ENCODE results near the gene CTXN1. TPM values are rescaled to one million over a fixed set of nuclear protein-coding genes. Genes with fewer than 3 reads are reported as not detected.

CTXN1 gene
- total RNA-seq, 1 donor from 2014 or later, result 1.4 TPM

DNA sequence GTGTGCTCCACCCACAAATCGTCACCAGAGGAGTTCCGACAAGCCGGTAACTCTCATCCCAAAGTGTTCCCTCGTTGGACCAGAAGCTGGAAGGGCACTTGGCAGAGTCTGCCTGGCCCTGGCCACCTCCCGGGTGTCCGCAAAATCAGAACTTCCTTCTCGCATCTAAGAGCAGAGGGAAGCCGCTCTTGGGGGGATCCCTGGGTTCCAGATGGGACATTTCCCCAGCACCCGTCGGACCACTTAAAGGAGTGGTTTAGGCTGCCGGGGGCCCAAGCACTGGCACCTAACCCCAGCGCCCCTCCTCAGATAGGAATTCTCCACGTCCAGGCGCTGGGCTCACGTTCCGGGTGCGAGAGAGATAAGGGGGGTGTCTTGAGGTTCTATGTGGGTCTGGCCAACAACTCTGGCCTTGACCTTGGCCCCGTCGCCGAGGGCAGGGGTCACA is 23.1 kb downstream of the CTXN1 start:
- DNase-seq (ENCODE audit: low read depth in 2 of 2), result no peak

DNA sequence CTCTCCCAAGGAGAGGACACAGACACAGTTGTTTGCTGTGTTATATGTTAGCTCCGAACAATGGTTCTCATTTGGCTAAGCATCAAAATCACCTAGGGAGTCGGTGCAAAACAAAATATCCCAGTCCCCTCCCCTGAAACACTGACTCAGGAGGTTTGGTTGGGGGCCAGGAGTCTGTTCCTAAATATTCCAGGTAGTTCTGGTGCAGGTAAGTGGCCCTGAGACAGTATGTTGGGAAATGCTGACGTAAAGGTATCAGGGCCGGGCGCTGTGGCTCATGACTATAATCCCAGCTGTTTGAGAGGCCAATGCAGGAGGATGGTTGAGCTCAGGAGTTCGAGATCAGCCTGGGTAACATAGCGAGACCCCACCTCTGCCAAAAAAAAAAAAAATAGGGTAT is 24.6 kb downstream of the CTXN1 start:
- DNase-seq (ENCODE audit: low read depth in 2 of 2), result no peak

DNA sequence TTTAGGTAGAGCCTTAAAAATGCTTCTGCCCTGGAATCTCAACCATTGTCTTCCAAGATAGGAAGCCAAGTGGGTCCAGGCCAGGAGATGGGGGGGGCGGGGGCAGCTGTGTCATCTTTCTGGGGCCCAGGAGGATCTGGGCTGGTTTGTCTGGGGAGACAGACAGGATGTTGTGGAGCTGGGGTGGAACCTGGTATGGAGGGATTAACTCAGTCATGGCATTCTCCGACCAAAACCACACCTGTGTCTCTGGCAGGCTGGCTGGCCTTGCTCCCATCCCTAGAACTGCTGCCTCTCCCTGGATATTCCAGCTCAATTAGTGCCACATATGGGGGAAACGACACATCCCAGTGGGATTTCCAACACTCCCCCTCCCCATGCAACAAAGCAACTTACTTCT is 25.0 kb downstream of the CTXN1 start:
- no peak for DNase-seq (ENCODE audit: low read depth in 2 of 2)

DNA sequence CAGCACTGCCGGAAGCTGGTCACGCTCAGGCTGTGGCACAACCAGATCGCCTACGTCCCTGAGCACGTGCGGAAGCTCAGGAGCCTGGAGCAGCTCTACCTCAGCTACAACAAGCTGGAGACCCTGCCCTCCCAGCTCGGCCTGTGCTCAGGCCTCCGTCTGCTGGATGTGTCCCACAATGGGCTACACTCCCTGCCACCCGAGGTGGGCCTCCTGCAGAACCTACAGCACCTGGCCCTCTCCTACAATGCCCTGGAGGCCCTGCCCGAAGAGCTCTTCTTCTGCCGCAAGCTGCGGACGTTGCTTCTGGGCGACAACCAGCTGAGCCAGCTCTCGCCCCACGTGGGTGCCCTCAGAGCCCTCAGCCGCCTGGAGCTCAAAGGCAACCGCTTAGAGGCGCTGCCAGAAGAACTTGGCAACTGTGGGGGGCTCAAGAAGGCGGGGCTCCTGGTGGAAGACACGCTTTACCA is 25.5 kb downstream of the CTXN1 start:
- DNase-seq (ENCODE audit: low read depth in 2 of 2), result no peak

DNA sequence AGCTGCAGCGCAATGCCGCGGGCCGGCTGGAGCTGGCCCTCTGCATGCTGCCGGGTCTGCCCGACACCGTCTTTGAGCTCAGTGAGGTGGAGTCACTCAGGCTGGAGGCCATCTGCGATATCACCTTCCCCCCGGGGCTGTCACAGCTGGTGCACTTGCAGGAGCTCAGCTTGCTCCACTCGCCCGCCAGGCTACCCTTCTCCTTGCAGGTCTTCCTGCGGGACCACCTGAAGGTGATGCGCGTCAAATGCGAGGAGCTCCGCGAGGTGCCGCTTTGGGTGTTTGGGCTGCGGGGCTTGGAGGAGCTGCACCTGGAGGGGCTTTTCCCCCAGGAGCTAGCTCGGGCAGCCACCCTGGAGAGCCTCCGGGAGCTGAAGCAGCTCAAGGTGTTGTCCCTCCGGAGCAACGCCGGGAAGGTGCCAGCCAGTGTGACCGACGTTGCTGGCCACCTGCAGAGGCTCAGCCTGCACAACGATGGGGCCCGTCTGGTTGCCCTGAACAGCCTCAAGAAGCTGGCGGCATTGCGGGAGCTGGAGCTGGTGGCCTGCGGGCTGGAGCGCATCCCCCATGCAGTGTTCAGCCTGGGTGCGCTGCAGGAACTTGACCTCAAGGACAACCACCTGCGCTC is 26.1 kb downstream of the CTXN1 start:
- DNase-seq (ENCODE audit: low read depth in 2 of 2), result no peak

DNA sequence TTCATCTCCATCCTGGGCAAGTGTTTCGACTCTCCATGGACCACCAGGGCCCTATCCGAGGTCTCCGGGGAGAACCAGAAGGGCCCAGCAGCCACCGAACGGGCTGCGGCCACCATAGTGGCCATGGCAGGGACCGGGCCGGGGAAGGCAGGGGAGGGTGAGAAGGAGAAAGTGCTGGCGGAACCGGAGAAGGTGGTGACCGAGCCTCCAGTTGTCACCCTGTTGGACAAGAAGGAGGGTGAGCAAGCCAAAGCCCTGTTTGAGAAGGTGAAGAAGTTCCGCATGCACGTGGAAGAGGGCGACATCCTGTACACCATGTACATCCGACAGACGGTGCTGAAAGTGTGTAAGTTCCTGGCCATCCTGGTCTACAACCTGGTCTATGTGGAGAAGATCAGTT is 27.0 kb downstream of the CTXN1 start:
- DNase-seq (ENCODE audit: low read depth in 2 of 2), result no peak

DNA sequence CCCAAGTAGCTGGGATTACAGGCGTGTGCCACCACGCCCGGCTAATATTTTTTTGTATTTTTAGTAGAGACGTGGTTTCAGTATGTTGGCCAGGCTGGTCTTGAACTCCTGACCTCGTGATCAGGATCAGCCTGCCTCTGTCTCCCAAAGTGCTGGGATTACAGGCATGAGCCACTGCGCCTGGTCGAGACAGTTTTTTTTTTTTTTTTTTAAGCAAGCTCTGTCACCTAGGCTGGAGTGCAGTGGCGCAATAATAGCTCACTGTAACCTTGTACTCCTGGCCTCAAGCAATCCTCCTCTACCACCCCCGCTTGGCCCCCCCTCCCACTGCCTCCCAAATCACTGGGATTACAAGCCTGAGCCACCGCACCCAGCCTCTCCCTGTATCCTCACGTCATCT is 28.6 kb downstream of the CTXN1 start:
- DNase-seq (ENCODE audit: low read depth in 2 of 2), result no peak

DNA sequence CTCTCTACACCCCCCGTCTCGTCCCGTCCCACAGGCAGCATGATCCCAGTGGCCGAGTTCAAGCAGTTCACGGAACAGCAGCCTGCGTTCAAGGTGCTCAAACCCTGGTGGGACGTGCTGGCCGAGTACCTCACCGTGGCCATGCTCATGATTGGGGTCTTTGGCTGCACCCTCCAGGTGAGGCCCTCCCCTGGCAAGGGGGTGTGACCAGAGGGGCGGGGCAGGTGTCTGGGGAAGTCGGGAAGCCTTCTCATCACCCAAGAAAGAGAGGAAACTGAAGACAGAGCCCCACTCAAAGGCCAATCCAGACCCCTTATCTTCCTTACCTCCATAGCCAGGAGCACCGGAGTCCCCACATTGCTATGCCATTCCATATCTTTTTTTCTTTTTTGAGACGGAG is 30.4 kb downstream of the CTXN1 start:
- no peak for DNase-seq (ENCODE audit: low read depth in 2 of 2)

DNA sequence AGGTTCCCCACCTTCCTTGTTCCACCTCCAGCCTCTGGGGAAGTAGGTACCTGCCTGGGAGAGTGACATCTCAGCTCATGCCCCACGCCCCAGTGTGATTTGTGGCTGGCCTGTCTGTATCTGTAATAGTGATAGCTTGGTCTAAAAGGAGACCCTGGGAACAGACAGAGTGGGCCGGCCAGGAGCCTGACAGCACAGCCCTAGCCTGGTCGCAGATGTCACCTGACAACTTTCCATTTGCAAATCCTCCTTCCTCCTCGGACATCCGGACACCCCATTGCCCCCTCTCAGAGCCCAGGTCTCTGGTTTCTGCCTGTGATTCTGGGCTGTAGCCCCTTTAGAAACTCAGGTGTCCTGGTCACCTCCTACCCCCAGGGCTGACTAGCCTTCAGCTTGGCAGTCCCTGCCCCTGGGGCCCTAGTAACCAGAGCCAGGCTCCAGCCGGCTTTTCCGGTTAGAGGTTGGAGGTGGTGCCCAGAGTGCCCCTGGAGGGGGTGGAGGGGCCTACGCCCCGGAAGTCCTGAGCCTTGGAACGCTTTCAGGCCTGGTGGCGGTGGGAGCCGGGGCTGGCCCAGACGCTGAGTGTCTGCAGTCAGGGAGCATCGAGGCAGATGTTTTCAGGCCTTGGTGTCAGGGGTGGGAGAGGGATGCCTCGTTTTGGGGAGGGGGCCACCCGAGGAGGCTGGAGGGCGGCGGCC is 31.2 kb downstream of the CTXN1 start:
- DNase-seq (ENCODE audit: low read depth in 2 of 2), result no peak

DNA sequence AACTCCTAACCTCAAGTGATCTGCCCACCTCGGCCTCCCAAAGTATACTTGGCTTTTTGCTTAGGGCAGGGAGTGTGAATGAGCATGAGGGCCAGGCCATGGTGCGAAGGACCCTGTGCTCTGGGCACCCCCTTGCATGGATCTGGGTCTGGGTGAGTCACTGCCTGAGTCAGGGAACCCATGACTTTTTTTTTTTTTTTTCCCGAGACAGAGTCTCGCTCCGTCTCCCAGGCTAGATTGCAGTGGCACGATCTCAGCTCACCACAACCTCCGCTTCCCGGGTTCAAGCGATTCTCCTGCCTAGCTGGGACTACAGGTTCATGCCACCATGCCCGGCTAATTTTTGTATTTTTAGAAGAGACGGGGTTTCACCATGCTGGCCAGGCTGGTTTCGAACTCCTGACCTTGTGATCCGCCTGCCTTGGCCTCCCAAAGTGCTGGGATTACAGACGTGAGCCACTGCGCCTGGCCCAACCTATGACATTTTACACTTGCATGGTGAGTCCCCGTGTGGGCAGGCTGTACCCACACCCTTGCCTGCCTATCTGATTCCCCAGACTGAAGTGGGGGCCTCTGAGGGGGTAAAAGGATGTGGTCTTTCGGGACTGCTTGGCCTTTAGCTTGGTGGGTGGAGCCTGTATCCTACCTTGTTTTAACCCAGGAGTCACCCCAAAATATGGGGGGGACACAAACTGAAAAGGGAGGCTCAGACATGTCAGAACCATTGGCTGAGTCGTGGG is 32.4 kb downstream of the CTXN1 start:
- DNase-seq (ENCODE audit: low read depth in 2 of 2), result peak in 1 of 2 donors; percentile 45

DNA sequence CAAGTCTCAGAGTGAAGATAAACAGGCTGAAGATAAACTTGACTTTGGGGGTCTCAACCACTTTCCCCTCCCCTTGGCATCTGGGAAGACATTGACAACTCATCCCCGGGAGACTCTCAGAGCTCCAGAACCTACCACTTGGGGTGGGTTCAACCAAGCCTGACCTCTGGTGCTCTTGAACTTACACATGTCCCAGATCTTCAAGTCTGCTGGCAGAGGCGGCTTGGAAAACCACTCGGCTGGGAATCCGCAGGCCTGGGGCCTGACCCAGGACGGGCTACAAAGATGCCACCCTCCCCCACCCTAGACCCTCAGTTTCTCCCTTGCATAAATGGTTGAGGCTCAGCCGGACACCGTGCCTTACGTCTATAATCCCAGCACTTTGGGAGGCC is 37.1 kb downstream of the CTXN1 start:
- no peak for DNase-seq (ENCODE audit: low read depth in 2 of 2)

DNA sequence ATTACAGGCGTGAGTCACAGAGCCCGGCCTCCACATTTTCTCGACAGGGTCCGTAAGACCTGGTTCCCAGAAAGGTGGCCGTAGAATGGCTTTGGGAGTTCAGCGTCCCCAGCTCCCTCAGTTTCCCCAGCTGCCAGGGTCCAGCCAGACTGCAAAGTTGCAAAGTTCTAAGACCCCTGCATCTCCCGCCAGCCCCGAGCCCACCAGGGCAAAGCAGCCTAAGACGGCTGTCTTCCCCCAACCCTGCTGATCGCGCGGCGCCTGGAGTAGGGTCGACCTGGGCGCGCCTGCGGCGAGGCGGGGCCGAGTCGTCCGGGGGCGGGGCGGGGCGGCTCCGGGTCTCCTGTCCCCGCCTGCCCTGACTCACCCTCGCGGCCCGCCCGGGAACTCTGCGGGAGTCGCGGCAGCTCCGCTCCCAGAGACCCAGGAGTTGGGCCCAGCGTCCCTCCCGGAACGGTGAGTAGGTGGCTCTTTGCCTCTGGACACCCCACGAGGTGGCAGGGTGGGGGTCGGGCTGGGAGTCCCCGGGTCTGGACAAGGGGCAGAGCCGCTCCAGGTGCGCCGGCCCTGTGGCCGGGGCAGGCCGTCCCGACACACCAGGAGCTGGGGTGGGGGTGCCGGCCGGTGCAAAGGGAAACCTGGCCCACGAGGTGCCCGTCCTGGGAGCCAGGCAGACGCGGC is 37.6 kb downstream of the CTXN1 start, which contains the start of gene LRRC8E:
Gene LRRC8E, plus strand, starts transcription at position 366 of the 681 bp plus-strand sequence. CDS start 7,094 bp downstream, outside the sequence.
- peak; percentile 35 to 41 for DNase-seq (ENCODE audit: low read depth in 2 of 2)

DNA sequence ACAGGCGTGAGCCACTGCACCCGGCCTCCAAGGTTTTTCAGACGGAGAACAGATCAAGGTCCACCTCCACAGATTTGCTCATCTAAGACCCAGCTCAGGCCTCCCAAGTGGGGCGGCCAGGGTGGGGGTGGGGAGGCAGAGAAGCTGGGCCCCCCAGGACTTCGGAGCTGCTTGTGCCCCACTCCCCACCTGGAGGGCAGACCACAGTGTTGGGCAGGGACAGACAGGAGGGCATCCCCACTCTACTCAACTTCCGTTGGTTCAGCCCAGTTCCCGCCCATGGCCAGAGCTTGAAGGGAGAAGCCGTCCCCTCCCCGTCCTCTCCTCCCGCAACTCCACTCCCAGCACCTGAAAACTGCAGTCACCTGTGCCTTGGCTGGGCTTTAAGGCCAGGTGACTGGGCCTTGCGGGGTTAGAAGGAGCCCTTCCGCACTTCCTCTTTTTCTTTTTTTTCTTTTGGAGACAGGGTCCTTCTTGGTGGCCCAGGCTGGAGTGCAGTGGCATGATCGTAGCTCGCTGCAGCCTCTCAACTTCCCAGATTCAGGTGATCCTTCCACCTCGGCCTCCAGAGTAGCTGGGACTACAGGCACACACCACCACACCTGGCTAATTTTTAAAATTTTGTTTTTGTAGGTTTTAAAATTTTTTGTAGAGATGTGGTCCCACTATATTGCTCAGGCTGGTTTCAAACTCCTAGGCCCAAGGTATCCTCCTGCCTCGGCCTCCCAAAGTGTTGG is 38.4 kb downstream of the CTXN1 start:
- no peak for DNase-seq (ENCODE audit: low read depth in 2 of 2)

DNA sequence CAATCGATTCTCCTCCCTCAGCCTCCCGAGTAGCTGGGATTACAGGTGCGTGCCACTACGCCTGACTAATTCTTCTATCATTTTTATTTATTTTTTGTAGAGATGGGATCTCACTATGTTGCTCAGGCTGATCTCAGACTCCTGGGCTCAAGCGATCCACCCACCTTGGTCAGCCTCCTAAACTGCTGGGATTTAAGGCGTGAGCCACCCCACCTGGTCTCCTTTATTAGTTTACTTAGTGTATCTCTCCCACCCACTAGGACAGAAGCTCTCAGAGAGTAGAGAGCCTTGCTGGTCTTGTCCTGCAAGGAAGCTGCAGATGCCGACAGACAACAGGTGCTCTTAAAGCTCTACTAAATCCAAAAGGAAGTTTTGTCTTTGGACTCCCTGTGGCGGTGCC is 40.1 kb downstream of the CTXN1 start:
- no peak for DNase-seq (ENCODE audit: low read depth in 2 of 2)

DNA sequence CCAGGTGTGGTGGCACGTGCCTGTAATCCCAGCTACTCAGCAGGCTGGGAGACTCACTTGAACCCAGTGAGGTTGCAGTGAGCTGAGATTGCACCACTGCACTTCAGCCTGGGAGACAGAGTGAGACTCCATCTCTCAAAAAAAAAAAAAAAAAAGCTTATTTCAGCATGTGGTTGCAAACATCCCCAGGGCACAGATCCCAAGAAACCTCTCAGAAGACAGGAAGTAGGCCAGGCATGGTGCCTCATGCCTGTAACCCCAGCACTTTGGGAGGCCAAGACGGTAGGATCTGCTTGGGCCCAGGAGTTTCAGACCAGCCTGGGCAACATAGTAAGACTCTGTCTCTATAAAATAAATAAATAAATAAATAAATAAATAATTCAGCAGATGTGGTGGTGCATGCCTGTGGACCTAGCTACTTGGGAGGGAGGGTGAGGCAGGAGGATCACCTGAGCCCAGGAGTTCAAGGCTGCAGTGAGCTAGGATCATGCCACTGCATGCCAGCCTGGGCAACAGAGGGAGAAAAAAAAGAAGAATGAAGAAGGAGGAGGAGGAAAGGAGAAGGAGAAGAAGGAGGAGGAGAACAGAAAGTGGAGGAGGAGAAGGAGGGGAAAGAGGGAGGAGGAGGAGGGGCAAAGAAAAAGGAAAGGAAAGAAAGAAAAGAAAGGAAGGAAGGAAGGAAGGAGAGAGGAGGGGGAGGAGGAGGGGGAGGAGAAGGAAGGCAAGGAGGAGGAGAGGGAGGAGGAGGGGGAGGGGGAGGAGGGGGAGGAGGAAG is 42.0 kb downstream of the CTXN1 start:
- no peak for DNase-seq (ENCODE audit: low read depth in 2 of 2)

DNA sequence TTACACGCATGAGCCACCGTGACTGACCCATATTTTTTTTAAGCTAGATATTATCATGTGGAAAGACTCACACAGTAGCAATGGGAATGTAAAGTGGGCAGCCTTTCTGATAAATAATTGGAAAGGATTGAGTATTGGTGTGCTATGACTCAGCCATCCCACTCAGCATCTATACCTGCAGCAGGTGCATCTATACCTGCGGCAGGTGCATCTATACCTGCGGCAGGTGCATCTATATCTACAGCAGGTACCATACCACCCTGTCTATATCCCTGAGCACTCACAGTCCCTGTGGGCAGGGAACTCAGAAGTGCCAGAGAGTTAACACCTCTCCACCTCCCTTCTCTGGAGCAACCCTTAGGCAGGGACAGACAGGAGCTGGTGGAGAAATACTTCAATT is 42.8 kb downstream of the CTXN1 start:
- DNase-seq (ENCODE audit: low read depth in 2 of 2), result no peak

DNA sequence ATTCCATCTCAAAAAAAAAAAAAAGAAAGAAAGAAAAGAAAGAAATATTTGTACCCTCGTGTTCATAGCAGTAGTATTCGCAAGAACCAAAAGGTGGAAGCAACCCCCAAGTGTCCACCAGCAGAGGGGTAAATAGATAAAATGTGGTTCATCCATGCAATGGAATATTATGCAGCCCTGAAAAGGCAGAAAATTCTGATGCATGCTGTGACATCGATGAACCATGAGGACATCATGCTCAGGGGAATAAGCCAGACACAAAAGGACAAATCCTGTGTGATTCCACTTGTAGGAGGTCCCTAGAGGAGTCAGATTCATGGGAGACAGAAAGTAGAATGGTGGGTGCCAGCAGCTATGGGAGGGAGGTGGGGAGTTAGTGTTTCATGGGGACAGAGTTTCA is 44.0 kb downstream of the CTXN1 start:
- no peak for DNase-seq (ENCODE audit: low read depth in 2 of 2)

DNA sequence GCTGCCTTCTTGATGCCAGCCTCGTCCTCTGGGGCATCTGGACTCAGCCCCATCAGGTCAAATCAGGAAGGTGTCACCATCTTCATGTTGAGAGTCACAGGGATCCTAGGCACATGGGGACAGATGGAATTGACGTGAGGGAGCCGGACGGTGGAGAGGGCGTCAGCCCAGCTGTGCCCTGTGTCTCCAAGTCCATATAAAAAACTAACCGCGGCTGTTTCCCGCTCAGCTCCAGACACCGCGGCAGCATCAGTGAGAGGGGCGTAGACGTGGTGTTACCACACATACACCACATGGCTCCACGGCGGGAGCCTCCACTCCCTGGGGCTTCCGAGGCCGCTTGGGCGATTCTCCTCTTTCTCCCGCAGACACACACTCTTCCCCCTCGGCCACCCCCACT is 46.1 kb downstream of the CTXN1 start:
- DNase-seq (ENCODE audit: low read depth in 2 of 2), result no peak

DNA sequence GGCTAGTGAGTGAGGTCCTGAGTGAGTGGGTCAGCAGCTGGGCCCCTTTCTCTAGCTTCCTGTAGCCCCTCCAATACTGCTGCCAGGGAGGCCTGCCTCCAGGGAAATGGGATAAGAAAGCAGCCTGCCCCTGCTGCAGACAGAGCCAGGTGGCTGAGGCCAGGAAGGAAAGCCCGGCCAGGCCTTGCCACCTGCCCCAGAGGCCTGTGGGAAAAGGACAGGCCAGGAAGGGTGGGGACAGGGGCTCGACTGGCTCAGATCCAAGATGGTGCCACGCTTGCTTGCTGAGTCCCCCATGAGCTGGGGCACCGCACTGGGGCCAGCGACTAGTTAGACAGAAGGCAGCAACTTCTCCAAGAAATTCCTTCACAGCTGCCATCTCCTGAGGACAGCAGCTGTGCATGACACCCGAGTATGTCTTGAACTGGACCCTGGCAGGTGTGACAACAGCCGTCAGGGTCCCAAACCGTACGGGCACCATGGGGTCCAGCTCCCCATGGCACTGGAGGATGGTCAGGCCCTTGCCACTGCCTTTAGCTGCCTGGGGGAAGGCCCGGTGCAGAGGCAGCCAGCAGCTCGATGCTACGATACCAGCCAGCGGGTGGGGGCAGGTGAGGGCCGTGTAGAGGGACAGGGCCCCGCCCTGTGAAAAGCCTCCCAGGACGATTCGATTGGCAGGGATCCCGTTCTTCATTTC is 46.7 kb downstream of the CTXN1 start:
- no peak for DNase-seq (ENCODE audit: low read depth in 2 of 2)
